KG1 (cell line): Measurements from ENCODE around the gene PPP1R27.
"Not testable (repeated sequence)": the region's sequence is repeated elsewhere in the genome, so short reads cannot be mapped to it uniquely, and the experiment has no call there.

Experiments
- DNase-seq: peaks from one replicate; lab custom pipeline; 2025; lab: John Stamatoyannopoulos, UW

Gene PPP1R27

DNA sequence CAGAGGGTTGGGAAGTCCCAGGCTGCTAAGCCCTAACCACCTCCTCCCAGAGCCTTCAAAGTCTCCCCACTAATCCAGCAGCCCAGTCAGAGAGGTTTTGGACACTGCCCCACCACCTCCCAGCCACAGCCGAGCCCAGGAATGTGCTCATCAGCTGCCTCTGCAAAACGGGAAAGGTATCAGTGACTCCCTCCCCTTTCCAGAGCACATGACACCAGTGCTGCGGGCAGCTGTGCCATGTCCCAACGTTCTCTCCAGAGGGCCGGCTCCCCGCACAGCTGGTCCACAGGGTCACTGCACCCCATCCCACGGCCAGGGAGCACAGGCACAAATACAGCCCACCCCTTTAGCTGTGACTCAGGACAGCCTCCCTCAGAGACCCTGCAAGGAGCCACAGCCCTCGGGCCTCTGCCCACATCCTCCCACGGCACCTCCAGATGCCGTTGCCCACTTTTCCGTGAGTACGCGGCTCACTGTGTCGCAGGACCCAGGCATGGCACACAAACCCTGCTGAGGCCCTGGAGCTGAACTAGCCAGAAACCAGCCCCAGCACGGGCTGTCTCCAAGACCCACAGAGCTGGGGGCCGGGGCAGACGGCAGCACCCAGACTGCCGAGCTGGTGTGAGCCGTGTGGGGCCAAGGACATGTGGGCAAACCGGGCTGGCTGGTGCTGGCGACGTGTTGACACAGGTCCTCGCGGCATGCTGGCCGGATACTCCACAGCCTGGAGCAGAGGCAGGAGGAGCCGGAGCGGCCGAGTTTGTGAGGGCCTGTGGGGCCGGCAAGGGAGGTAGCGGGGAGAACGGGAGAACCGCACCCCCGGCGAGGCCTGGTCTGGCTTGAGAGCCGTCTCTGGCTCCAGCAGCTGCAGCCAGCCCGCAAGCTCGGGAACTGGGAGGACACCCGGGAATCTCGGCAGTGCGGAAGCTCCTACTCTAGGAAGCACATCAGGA lies 6.3 kb upstream of the PPP1R27 start:
- no peak for DNase-seq

DNA sequence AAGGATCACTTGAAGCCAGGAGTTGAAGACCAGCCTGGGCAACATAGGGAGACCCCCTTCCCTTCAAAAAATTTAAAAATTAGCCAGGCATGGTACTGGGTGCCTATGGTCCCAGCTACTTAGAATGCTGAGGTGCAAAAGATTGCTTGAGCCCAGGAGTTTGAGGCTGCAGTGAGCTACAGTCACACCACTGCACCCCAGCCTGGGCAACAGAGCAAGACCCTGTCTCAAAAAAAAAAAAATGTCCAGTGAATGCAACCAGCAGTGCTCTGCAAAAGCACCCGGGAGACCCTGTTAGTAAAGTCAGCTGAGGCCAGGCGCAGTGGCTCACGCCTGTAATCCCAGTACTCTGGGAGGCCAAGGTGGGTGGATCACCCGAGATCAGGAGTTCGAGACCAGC lies 5.2 kb upstream of the PPP1R27 start:
- DNase-seq: not testable (repeated sequence)

DNA sequence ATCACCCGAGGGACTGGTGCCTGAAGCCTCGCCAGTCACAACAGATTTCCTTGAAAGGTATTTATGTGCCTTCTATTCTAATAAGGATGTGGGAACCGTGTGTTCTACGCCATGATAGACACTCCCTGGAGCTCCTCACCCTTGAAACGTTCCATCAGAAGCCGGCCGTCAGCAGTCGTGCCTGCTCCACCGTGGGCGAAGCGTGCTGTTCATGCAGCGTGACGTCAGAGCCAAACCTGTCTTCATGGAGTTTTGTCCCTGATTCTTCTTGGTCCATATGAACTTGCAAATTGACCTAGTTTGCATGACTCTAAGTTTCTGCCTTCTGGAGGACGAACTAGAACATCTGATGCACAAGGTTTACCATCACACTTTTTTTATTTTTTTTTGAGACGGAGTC lies 4.5 kb upstream of the PPP1R27 start:
- no peak for DNase-seq

DNA sequence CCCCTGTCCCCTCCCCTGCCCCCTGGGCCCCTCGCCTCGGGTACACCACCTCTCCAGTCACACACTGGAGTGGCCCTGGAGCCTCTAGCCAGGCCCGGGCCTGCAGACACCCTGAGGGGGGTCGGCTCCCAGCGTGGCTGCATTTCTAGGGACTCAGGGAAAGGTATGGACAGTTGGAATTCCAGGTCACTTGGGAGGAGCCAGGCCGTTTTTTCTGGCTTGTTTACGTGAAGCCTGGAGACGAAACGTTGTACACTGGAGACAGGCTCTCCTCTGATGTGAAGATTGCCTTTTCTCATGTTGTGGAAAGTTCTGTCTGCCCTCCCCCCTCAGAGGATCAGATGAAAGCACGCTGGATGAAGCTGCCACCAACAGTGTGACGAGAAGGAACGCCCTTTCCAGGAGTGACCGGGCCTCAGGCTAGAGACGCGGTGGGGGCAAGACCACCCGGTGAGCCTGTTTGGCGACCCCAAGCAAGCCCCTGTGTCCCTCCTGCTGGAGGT lies 4.0 kb upstream of the PPP1R27 start:
- no peak for DNase-seq

DNA sequence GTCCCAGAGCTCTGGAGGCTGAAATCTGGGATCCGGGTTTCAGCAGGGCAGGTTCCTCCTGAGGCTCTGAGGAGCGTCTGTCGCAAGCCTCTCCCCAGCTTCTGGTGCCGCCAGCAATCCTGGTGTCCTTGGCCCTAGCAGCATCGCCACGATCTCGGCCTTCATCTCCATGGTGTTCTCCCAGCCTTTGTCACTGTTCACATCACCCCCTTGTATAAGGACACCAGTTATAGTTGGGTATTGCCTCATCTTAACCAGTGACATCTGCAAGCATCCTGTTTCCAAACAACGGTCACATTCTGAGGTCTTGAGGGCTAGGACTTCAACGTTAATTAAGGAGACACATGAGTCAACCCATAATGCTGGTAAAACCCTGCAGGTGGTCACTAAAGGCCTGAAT lies 2.8 kb upstream of the PPP1R27 start:
- DNase-seq: no peak

DNA sequence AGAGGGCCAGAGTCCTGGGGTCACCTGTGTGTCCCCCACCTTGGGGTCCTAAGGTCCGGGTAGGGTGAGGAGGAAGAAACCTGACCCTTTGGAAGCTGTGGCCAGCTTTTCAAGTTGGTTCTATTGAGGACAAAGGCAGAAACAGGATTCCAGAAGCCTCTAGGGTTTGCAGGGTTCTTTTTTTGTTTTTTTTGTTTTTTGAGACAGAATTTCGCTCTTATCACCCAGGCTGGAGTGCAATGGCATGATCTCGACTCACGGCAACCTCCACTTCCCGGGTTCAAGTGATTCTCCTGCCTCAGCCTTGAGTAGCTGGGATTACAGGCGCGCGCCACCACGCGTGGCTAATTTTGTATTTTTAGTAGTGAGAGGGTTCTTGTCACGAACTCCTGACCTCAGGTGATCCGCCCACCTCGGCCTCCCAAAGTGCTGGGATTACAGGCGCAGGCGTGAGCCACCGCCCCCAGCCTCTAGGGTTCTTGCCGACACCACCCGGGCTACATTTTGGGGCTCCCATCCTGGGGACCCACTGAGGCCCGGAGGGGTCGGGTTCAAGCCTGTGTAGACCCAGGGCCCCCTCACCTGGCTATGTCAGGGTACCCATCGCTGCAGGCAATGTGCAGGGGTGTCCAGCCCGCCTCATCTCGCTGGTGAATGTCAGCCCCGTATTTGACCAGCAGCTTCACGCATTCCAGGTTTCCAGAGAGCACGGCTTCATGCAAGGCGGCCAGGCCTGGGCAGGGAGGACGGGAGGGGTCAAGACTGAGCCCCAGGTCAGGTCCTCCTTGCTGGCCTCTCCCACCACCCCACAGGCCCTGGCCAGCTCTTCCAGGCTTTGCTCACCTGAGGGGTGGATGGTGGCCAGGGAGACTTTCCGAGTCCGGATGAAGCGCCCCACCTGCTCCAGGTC lies 674 bp downstream of the PPP1R27 start:
- no peak for DNase-seq

DNA sequence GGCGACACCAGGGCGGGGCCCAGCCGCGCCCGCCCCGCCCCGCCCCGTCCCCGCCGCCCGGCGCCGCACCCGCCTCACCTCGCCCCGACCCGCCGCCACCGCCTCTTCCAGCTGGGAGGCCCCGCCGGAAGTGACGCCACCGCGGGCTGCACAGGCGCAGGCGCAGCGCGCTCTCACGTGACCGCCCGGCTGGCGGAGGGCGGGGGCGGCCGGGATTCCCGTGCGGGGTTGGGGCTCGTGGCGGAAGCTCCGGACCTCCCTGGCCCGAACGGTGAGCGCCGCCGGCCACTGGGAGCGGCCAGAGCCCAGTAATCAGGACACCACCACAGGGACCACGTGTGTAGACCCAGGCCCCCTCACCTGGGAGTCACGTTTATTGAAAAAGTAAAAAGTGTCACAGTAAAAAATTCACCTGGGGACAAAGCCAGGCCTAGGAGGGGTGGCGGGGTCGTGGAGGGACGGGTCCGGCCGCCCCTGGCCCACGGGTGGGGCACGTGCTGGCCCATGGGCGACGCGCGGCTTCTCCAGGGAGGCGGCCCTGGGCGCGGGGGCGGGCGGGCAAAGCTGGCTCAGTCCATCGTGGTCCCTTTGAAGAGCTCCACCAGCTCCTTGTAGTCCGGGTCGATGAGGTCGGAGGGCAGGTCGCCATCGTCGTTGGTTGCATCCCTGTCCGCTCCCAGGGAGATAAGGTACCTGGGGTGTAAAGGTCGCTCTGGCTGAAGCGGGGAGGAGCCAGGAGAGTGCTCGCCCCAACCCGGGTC lies 1.5 kb downstream of the PPP1R27 start, which contains the start of gene MCRIP1:
Gene MCRIP1 (minus strand): TSS at position 132 of the 761 bp plus-strand sequence. CDS start 8,785 bp downstream, outside the sequence.
- peak; percentile 88 for DNase-seq

DNA sequence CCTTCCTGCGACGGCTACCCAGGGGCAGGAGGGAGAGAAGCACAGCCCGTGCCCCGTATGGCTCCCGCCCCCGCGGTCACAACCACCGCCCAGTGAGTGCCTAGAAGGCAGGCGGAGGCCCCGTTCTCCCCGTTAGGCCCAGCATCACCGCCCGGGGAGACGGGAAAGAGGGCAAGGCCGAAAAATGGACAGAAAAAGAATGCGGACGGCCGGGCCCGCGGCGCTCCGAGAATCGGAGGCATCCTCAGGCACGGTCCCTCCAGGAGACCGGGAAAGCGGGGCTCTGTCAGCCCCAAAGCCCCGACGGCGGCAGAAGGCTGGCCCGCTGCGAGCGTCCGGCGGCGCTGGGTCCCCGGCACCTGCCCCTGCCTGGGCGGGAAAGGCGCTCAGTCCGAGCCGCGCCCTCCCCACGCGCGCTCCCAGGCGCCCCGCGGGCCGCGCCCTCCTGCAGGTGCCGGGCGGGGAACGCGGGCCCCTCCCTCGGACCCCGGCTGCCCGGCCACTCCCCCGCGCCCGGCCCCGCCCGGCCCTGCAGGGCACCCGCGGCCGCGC lies 2.2 kb downstream of the PPP1R27 start:
- no peak for DNase-seq

DNA sequence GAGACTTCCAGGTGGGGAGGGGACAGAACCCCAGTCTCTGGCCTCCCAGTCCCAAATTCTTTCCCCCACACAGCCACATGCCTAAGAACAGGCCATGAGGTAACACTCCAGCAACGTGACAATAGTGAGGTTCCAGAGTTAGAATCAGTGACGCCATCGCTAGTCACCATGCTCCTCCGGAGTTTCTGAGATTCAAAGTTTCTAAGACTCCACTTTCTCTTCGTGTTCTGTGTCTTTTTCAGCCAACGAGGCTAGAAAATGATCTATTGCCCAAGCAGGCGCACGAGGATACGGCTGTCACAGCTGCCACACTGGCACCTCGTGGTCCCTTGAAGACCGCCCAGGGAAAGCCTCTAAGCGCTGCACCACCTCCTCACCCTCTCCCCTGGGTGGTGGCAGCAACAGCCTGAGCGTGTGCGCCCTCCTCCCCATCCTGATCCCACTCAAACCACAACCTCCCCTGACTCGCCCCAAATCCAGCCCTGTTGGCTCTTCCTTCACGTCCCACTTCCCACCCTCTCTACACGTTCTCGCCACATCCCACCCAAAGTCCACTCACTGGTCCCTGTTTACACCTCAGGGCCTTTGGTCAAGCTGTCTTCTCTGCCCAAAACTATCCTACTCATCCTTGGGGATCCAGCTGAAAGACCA lies 2.8 kb downstream of the PPP1R27 start:
- no peak for DNase-seq

DNA sequence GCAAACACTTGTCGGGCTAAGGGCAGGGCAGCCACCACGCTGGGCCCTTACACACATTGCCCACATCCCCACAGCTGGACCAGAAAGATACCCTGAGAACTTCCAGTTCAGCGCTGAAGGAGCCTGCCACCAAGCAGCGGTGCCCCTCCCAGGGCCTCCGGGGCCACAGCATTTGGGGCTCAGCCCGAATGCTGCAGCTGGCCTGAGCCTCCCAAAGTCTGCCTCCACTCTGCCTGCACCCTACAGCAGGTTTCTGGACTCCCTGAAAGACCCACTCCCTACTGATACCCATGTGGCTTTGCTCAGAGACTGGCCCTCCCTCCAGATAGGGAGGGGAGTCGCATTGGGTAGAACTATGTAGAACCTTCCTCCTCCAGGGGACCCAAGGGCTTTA lies 3.3 kb downstream of the PPP1R27 start:
- DNase-seq: no peak

DNA sequence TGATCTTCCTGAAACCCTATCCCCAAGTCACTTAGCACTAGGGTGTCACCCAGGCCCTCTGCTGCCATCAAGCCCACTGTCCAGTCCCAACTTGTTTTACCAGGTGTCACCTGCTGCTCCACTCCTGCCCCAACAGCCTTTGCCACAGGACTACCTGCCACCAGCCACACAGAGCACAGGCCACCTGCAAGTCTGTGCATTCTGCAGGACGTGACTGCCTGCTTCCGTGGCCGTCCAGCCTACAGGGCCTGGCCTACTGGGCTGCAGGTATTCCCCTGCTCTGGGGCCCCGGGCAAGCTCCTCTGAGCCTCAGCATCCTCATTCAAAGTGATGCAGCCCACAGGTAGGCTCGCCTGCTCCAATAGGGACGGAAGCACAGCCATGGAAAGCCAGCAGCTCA lies 5.0 kb downstream of the PPP1R27 start:
- no peak for DNase-seq

DNA sequence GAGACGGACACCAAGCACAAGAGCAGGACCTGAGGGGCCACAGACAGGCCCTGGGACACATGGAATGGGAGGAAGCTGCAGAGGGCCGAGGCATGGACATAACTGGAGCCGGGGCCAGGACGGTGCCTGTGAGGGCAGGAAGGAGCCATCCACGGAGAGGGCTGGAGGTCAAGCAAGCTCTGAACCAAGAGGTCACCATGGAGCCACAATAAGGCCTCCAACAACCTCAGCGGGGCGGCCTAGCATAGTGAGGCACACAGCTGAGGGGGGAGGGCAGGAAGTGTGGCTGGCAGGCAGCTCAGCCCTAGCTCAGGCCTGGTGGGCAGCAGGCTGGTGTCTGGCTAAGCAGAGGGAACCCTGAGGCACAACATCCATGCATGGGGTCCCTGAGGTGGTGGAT lies 6.2 kb downstream of the PPP1R27 start:
- no peak for DNase-seq

DNA sequence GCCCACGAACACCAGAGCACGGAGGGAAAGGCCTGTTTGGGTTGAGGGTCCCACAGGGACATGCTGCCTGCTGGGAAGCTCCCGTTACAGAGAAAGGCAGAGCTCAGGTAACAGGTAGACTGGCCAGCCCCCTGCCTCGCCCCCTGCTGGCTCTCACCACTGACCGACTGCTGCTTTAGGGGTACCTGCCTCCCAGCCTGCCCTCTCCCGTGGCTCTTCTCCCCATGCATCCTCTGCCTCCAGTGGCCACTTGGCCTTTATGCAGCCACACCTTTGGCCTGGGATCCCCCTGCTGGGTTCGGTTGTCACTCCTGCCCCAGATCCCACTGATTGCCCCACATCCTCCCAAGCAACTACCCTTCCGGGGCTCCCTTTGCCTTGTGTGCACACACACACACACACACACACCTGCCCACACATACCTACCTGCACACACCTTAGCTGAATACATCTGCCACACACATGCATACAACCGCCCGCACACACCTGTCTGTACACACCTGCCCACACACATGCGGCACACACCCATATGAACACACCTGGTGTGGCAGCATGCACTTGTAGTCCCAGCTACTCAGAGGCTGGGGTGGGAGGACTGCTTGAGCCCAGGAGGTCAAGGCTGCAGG lies 8.9 kb downstream of the PPP1R27 start:
- DNase-seq: no peak

DNA sequence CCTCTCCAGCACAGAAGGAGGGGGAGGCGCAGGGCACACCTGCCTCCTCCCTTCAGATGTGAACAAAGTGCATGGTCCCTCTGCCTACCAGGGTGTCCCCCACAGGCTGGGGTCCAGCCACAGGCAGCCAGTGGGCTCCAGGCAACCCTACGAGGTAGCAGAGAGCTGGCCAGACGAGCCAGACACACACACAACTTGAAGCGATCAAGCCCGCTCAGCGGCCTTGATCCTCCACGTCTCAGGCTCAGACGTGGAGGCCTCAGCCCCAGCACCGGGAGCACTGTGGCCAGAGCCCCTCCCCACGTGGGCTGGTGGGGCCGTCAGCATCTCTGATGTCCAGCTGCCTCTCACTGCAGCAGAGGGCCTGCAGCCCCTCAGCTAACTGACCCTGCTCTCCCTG lies 10.3 kb downstream of the PPP1R27 start:
- DNase-seq: no peak

DNA sequence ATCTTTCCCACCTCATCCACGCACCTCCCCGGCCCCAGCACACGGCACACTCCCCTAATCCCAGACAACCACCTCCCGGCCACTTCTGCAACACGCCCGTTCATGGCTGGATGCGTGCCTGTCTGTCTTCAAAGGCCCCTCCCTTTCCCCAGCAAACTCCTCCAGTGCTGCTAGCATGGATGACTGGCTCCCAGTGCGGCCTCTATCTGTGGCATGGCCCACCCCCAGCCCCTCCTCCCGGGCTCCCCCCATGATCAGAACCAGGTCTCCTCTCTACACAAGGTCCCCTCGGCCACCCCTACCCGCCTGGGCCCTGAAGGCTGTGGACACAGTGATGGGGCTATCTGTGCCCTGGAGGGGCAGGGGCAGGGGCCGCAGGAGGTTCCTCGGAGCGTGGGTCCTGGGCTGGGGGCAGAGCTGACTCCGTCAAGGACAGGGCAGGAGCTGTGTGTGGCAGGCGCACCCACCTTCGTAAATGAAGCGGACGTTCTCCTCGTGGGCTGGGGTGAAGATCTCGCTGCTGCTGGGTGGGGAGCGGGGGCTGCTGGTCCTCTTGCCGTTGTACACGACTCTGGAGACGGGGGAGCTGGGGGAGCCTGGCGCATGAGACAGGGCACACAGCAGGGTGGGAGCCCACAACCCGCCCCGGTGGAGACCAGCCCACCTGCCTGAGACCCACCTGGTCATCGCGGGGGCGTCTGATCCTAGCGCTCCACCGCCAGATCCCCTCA lies 10.9 kb downstream of the PPP1R27 start:
- DNase-seq: no peak

DNA sequence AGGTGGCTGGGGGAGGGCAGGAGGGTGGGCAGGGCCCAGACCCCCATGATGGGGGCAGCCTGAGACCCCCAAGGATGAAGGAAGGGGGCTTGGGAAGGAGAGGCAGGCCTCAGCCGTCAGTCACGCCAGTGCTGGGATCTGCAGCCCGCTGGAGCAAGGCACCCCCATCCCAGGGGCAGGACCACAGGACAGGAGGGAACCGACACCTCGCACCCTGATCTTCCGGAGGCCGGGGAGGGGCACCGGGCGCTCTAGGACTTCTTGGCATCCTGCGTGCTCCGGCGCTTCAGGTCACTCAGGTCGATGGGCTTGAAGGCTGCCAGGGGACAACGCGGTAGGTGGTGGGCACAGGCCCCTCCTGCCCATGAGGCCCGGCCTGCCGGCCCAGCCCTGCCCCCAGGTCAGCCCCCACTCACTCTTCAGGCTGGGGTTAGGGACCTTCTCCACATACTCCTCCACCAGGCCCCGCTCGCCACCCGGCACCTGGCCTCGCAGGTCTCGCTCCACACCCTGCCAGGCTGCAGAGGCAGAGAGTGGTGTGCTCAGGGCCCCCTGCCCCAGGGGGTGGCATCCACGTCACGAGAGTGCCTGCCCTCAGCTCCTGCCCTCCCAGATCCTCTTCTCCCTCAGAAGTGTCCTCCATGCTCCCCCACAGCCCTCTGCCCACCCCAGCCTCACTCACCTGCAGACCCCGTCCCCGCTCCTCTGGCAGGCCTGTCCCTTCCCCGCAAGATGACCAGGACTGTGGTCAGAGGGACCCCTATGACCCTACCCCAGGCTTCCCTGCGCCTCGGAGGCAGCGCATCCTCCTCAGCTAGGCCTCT lies 11.6 kb downstream of the PPP1R27 start:
- no peak for DNase-seq

DNA sequence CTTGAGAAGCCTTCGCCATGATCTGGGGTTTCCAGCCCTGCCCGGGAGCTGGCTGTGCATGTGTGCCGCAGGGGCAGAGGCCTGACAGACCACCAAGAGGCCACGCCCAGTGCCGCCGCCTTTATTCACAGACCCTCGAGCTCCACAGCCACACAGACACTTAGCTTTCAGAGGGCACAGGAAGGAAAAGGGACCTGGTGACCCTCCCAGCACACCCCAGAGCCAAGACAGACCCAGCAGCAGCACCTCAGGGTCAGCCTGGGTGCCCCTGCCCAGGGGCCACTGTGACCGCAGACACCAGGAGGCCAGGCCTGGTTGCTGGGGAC lies 12.6 kb downstream of the PPP1R27 start:
- no peak for DNase-seq

DNA sequence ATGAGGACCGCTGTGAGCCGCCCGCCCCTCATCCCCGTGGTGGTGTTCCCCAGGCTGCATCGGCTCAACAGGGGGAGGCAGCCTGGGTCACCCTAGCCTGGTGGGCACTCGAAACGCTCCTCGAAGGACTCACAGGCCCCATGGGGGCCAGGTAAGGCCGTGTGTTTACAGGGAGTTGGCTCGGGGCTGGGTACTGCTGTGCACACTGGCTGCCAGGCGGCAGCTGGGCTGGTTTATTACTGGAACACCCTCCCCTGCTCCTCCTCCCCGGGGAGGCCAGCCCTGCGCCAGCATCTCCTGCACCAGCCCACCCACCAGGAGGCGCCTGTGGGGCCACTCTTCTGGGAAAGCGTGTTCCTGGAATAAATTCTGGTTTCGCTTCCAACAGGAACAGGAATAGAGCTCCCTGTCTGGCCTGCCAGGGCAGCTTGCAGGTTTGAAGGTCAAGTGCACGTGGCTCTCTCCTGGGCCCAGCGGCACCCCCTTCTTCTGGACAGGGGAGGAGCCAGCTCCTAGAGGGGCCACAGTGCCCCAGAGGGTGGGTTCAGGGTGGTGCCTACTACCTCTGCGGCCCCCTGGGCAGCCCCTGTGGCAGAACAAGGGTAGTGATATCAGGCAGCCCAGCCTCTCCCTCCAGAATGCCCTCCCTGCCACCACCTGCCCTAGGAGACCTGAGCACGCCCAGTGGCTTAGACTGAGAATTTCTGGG lies 13.1 kb downstream of the PPP1R27 start:
- DNase-seq: no peak
